HepG2 (cell line): ENCODE measurements around the gene GNG7. TPM values are rescaled to one million over a fixed set of nuclear protein-coding genes. Genes with fewer than 3 reads are reported as not detected.
"Not testable (repeated sequence)": the region's sequence is repeated elsewhere in the genome, so short reads cannot be mapped to it uniquely, and the experiment has no call there.

ENCODE experiments used
- ASH2L ChIP-seq: fragments of 300-600, 200-600 bp; sonication (generic); IDR thresholded peaks from 2 replicates; pipeline ENCODE4 v1.7.0; 2017; ENCODE audit warnings: low read depth, mild to moderate bottlenecking, moderate library complexity, mixed read lengths, low read length; ENCODE audit not compliant: insufficient read length
- BORCS8-MEF2B ChIP-seq: sonication (generic); formaldehyde crosslinking; IDR thresholded peaks from 2 replicates; pipeline ENCODE4 v1.8.0; 2022; ENCODE audit warnings: mild to moderate bottlenecking, missing genetic modification reagents
- CREM ChIP-seq, 2 experiments: sonication (generic) in 1 of 2; formaldehyde crosslinking in 1 of 2; IDR thresholded peaks; 2 replicates each; pipeline versions ENCODE4 v1.4.0 to v1.6.1; 2016 to 2020; ENCODE audit warnings: antibody characterized with exemption in 1 of 2, mild to moderate bottlenecking in 1 of 2, missing genetic modification reagents in 1 of 2
- GABPA ChIP-seq, 2 experiments: IDR thresholded peaks; 2 replicates each; pipeline ENCODE4 v1.6.1; 2011 to 2016; ENCODE audit warnings: low read depth in 2 of 2, low read length in 1 of 2, missing biosample characterization in 1 of 2, missing genetic modification characterization in 1 of 2
- HOXA9 ChIP-seq: sonication (generic); formaldehyde crosslinking; IDR thresholded peaks from 2 replicates; pipeline ENCODE4 v1.8.1; 2022; ENCODE audit warnings: missing genetic modification reagents, mild to moderate bottlenecking, moderate library complexity, borderline replicate concordance
- LCORL ChIP-seq, 2 experiments: fragments of 450-650 bp in 1 of 2; sonication (generic) in 1 of 2; formaldehyde crosslinking in 1 of 2; IDR thresholded peaks; 2 replicates each; pipeline versions ENCODE4 v1.5.0 to v1.6.1; 2017 to 2020; ENCODE audit warnings: antibody characterized with exemption in 1 of 2, missing genetic modification reagents in 1 of 2
- MAX ChIP-seq: IDR thresholded peaks from 2 replicates; pipeline ENCODE4 v1.6.1; 2012; ENCODE audit warnings: inconsistent platforms
- NR2C2 ChIP-seq: sonication (generic); formaldehyde crosslinking; IDR thresholded peaks from 2 replicates; pipeline ENCODE4 v1.4.0; 2020; ENCODE audit warnings: missing genetic modification reagents, mild to moderate bottlenecking, moderate library complexity, borderline replicate concordance
- SAP130 ChIP-seq: IDR thresholded peaks from 2 replicates; pipeline ENCODE4 v1.6.1; 2016; ENCODE audit warnings: low read depth
- SPEN ChIP-seq: sonication (generic); formaldehyde crosslinking; IDR thresholded peaks from 2 replicates; pipeline ENCODE4 v1.5.1; 2020; ENCODE audit warnings: low read depth, mild to moderate bottlenecking, missing genetic modification reagents
- TIGD3 ChIP-seq: sonication (generic); formaldehyde crosslinking; IDR thresholded peaks from 2 replicates; pipeline ENCODE4 v1.5.1; 2020; ENCODE audit warnings: mild to moderate bottlenecking, missing genetic modification reagents, borderline replicate concordance
- ZMYM3 ChIP-seq: sonication (generic); formaldehyde crosslinking; IDR thresholded peaks from 2 replicates; pipeline ENCODE4 v1.5.1; 2020; ENCODE audit warnings: mild to moderate bottlenecking, missing genetic modification reagents
- ZNF280B ChIP-seq: sonication (generic); formaldehyde crosslinking; IDR thresholded peaks from 2 replicates; pipeline ENCODE4 v1.5.0; 2020; ENCODE audit warnings: missing genetic modification reagents, mild to moderate bottlenecking, borderline replicate concordance
- ZNF609 ChIP-seq: sonication (generic); formaldehyde crosslinking; IDR thresholded peaks from 2 replicates; pipeline ENCODE4 v1.4.0; 2020; ENCODE audit warnings: mild to moderate bottlenecking, missing genetic modification reagents, borderline replicate concordance
- ZNF614 ChIP-seq: IDR thresholded peaks from 2 replicates; pipeline ENCODE4 v1.6.1; 2018; ENCODE audit warnings: missing biosample characterization, missing genetic modification reagents, inconsistent platforms, borderline replicate concordance
- ZNF615 ChIP-seq: sonication (generic); formaldehyde crosslinking; IDR thresholded peaks from 2 replicates; pipeline ENCODE4 v1.5.0; 2020; ENCODE audit warnings: mild to moderate bottlenecking, missing genetic modification reagents, borderline replicate concordance
- ZNF691 ChIP-seq: sonication (generic); formaldehyde crosslinking; IDR thresholded peaks from 2 replicates; pipeline ENCODE4 v1.4.0; 2020; ENCODE audit warnings: missing genetic modification reagents, low read depth, mild to moderate bottlenecking, borderline replicate concordance
- ZNF788 ChIP-seq: sonication (generic); formaldehyde crosslinking; IDR thresholded peaks from 2 replicates; pipeline ENCODE4 v1.5.0; 2020; ENCODE audit warnings: mild to moderate bottlenecking, missing genetic modification reagents, borderline replicate concordance
- polyA plus RNA-seq, 8 experiments: library from polyadenylated mRNA; depleted of rRNA in 3 of 8; stranded (reverse) in 7 of 8; unstranded in 1 of 8; fragments of >200 nt; fragmentation: Illumina TruSeq in 4 of 8; extraction: Trizol in 4 of 8; gene quantifications; 2 replicates each; pipeline versions ENCODE4 v1.2.1 to v1.2.3, GENCODE V29; 2011 to 2016; ENCODE audit warnings: low read depth in 4 of 8, missing spikeins in 1 of 8, mixed read lengths in 1 of 8; ENCODE audit not compliant: insufficient read depth in 1 of 8
- total RNA-seq, 5 experiments: library from RNA; depleted of rRNA; stranded (reverse); fragments of >200 nt; fragmentation: Illumina TruSeq; extraction: Trizol; gene quantifications; 2 replicates each; pipeline ENCODE4 v1.2.3, GENCODE V29; 2016; ENCODE audit warnings: low read depth in 1 of 5

Gene GNG7
- total and polyA plus RNA-seq, 2 of the 13 experiments (the other 11 are each of a cell fraction or from before 2014, with no cell fraction given): 1.4 to 3.3 TPM

GRCh38 chr19:2643123-2643737, 59.3 kb downstream of the GNG7 start (continued):
- TF ChIP-seq CREM (IDR thresholded peaks at IDR 0.05) (peak; percentile 31; the same call in 1 of the 2 replicates), SPEN (peak; percentile 39; the same call in 1 of the 2 replicates), BORCS8-MEF2B (CRISPR knock-in tag) (peak; percentile 49; the same call in 1 of the 2 replicates), TIGD3 (CRISPR knock-in tag) (peak; percentile 45; the same call in 1 of the 2 replicates), ZNF691 (CRISPR knock-in tag) (peak; percentile 47; the same call in 1 of the 2 replicates), ZNF609 (CRISPR knock-in tag) (peak; percentile 46; the same call in 1 of the 2 replicates), NR2C2 (CRISPR knock-in tag) (peak; percentile 94), ZNF788 (CRISPR knock-in tag) (peak; percentile 35; the same call in 1 of the 2 replicates), ZNF615 (CRISPR knock-in tag) (peak; percentile 17; the same call in 1 of the 2 replicates), HOXA9 (CRISPR knock-in tag) (0 out of 2 replicates have a peak, but pooled peaks have one; percentile 39), ZNF280B (CRISPR knock-in tag) (peak; percentile 64), SAP130 (peak; percentile 69), ZMYM3 (CRISPR knock-in tag) (peak; percentile 43; the same call in 1 of the 2 replicates), GABPA (IDR thresholded peaks at IDR 0.05; ENCODE audit: low read depth, low read length) (peak; percentile 70), GABPA (CRISPR knock-in tag; IDR thresholded peaks at IDR 0.05; ENCODE audit: low read depth) (peak; percentile 96), ASH2L (peak; percentile 48), LCORL (CRISPR knock-in tag; IDR thresholded peaks at IDR 0.05) (0 out of 2 replicates have a peak, but pooled peaks have one; percentile 38), MAX (peak; percentile 95), ZNF614 (CRISPR knock-in tag) (peak; percentile 56; the same call in 1 of the 2 replicates)
- TF ChIP-seq CREM (CRISPR knock-in tag; IDR thresholded peaks at IDR 0.05); LCORL (IDR thresholded peaks at IDR 0.05): not testable (repeated sequence)
